SK-N-MC (cell line): ENCODE data around the gene SLC35B2.
"Not testable (repeated sequence)": the region's sequence is repeated elsewhere in the genome, so short reads cannot be mapped to it uniquely, and the experiment has no call there.

ENCODE experiments used
- DNase-seq: peaks from one replicate; pipeline ENCODE4 v3.0.0-alpha.2; 2011; ENCODE audit warnings: low read depth, low spot score
- H3K27ac ChIP-seq: fragments of 200-600 bp; sonication (generic); 2 replicates; pipeline ENCODE4 v1.5.1; 2016; ENCODE audit warnings: mixed run types
- H3K36me3 ChIP-seq: fragments of 200-600 bp; sonication (generic); 2 replicates; pipeline ENCODE4 v1.6.1; 2017; ENCODE audit warnings: antibody characterized with exemption, low read length, mixed read lengths; ENCODE audit not compliant: insufficient read depth
- H3K4me3 ChIP-seq: fragments of 200-600 bp; sonication (generic); 2 replicates; pipeline ENCODE4 v1.5.1; 2016
- H3K9ac ChIP-seq: fragments of 200-600 bp; sonication (generic); 2 replicates; pipeline ENCODE4 v1.8.0; 2017; ENCODE audit warnings: mixed run types, mixed read lengths; ENCODE audit not compliant: insufficient read length
- H3K9me3 ChIP-seq: fragments of 200-600 bp; sonication (generic); 2 replicates; pipeline ENCODE4 v1.6.1; 2017; ENCODE audit warnings: low read depth, mild to moderate bottlenecking, antibody characterized with exemption, low read length, moderate library complexity, mixed read lengths
- EZH2 ChIP-seq: fragments of 200-600 bp; sonication (generic); IDR thresholded peaks from one replicate; pipeline ENCODE4 v1.6.1; 2017; ENCODE audit warnings: antibody characterized with exemption
- FOXP2 ChIP-seq: optimal IDR thresholded peaks from 2 replicates; pipeline ENCODE3; 2011; ENCODE audit warnings: mild to moderate bottlenecking, moderate library complexity; ENCODE audit not compliant: insufficient read depth; ENCODE audit errors: extremely low read length, control extremely low read depth
- POLR2AphosphoS5 ChIP-seq: IDR thresholded peaks from 2 replicates; pipeline ENCODE4 v1.6.1; 2012; ENCODE audit warnings: mild to moderate bottlenecking, low read depth, low read length, borderline replicate concordance

SLC35B2 gene

GRCh38 chr6:44235269-44235668 is 22.1 kb downstream of the SLC35B2 start:
- TF ChIP-seq FOXP2 (no peak), POLR2AphosphoS5 (no peak), EZH2 (no peak)
- H3K9me3 ChIP-seq, result no peaks in the 10 kb centered on the region
- no peak overlapping the region for H3K4me3 ChIP-seq
- DNase-seq, result no peak
- H3K9ac ChIP-seq, result no peak overlapping the region
- H3K36me3 ChIP-seq, result peaks cover 52% of the 10 kb centered on the region
- H3K27ac ChIP-seq, result peak overlapping the region; percentile 26

- Histone ChIP-seq H3K4me3 (no peak overlapping the region), H3K9ac (no peak overlapping the region), H3K27ac (peak overlapping the region; percentile 26), H3K36me3 (peaks cover 61% of the 10 kb centered on the region), H3K9me3 (no peaks in the 10 kb centered on the region)
- TF ChIP-seq FOXP2 (no peak), POLR2AphosphoS5 (no peak), EZH2 (no peak)
- no peak for DNase-seq
Measured at GRCh38 chr6:44234101-44235025, 23.0 kb downstream of the SLC35B2 start.

- H3K9me3 ChIP-seq, result no peaks in the 10 kb centered on the region
- H3K36me3 ChIP-seq, result peaks cover 69% of the 10 kb centered on the region
- no peak overlapping the region for H3K9ac ChIP-seq
- 0 out of 2 replicates have a peak overlapping the region, but pooled peaks have one; percentile 26 for H3K27ac ChIP-seq
- no peak for DNase-seq
- H3K4me3 ChIP-seq, result no peak overlapping the region
- TF ChIP-seq EZH2 (no peak), FOXP2 (no peak), POLR2AphosphoS5 (no peak)
Measured at GRCh38 chr6:44233567-44234100, 23.7 kb downstream of the SLC35B2 start.

- H3K27ac ChIP-seq, result no peak overlapping the region
- H3K9ac ChIP-seq, result no peak overlapping the region
- peaks cover 74% of the 10 kb centered on the region for H3K36me3 ChIP-seq
- no peak overlapping the region for H3K4me3 ChIP-seq
- no peak for DNase-seq
- no peaks in the 10 kb centered on the region for H3K9me3 ChIP-seq
- TF ChIP-seq FOXP2, result no peak
Measured at GRCh38 chr6:44232676-44233566, 24.4 kb downstream of the SLC35B2 start.

- H3K36me3 ChIP-seq, result peaks cover 74% of the 10 kb centered on the region
- H3K27ac ChIP-seq, H3K4me3 ChIP-seq, H3K9ac ChIP-seq, H3K9me3 ChIP-seq, DNase-seq: not testable (repeated sequence)
Measured at GRCh38 chr6:44231426-44231825, 25.9 kb downstream of the SLC35B2 start.

GRCh38 chr6:44230034-44230675 is 27.2 kb downstream of the SLC35B2 start:
- TF ChIP-seq POLR2AphosphoS5 (no peak), EZH2 (no peak), FOXP2 (no peak)
- Histone ChIP-seq H3K4me3 (no peak overlapping the region), H3K9me3 (no peaks in the 10 kb centered on the region), H3K9ac (no peak overlapping the region), H3K27ac (no peak overlapping the region), H3K36me3 (peaks cover 65% of the 10 kb centered on the region)
- no peak for DNase-seq

GRCh38 chr6:44229376-44230033 is 27.8 kb downstream of the SLC35B2 start:
- no peak overlapping the region for H3K27ac ChIP-seq
- no peak for DNase-seq
- peaks cover 60% of the 10 kb centered on the region for H3K36me3 ChIP-seq
- no peaks in the 10 kb centered on the region for H3K9me3 ChIP-seq
- H3K9ac ChIP-seq, result no peak overlapping the region
- no peak overlapping the region for H3K4me3 ChIP-seq
- TF ChIP-seq FOXP2 (no peak), POLR2AphosphoS5 (no peak), EZH2 (no peak)
